Thyroid gland (tissue), 4 donors: ENCODE measurements around the gene IDH3G. TPM values are rescaled to one million over a fixed set of nuclear protein-coding genes. Genes with fewer than 3 reads are reported as not detected.

ENCODE experiments used
- DNase-seq, 2 donors: peaks; one replicate each; pipeline ENCODE4 v3.0.0-alpha.2; 2019
- H3K27ac ChIP-seq, 3 donors: fragments of 200-600 bp; sonication (generic); 1 replicate in 2 of 3; 2 replicates in 1 of 3; pipeline ENCODE4 v1.5.1; 2016 to 2019; ENCODE audit warnings: mild to moderate bottlenecking in 1 of 3, moderate library complexity in 1 of 3
- H3K27me3 ChIP-seq: fragments of 200-600 bp; sonication (generic); one replicate; pipeline ENCODE4 v1.5.1; 2019
- H3K36me3 ChIP-seq, 2 donors: fragments of 200-600 bp; sonication (generic); one replicate each; pipeline ENCODE4 v1.5.1; 2016 to 2019
- H3K4me1 ChIP-seq, 2 donors: fragments of 200-600 bp; sonication (generic); one replicate each; pipeline ENCODE4 v1.5.1; 2017 to 2019
- H3K4me3 ChIP-seq, 3 donors: fragments of 200-600 bp; sonication (generic); replicated peaks in 1 of 3; 1 replicate in 2 of 3; 2 replicates in 1 of 3; pipeline ENCODE4 v1.5.1; 2016; ENCODE audit warnings: mild to moderate bottlenecking in 1 of 3
- H3K9me3 ChIP-seq: fragments of 200-600 bp; sonication (generic); one replicate; pipeline ENCODE4 v1.5.1; 2017
- POLR2A ChIP-seq, 2 donors: fragments of 450-650 bp; IDR thresholded peaks; one replicate each; pipeline ENCODE4 v1.6.1; 2017; ENCODE audit warnings: antibody characterized with exemption in 2 of 2, mild to moderate bottlenecking in 2 of 2, moderate library complexity in 1 of 2
- WGBS, 2 donors: methylation state at CpG; one replicate each; pipeline ENCODE4 v1.1.5; 2017; 5-methylcytosine and 5-hydroxymethylcytosine counted together
- intact Hi-C: fragments of 100-400 bp; cut with DNase I; formaldehyde crosslinking; loops from one replicate; pipeline ENCODE4 v1.15.1; 2023
- total RNA-seq, 4 donors: library from RNA; depleted of rRNA; stranded (reverse); fragments of >200 nt; gene quantifications; one replicate each; pipeline ENCODE4 v1.2.3, GENCODE V29; 2016
- TF ChIP-seq, protein P1 (sequence below), 6 experiments: fragments of 200-600 bp in 3 of 6; fragments of 450-650 bp in 3 of 6; sonication (generic) in 3 of 6; IDR thresholded peaks; one replicate each; pipeline ENCODE4 v1.5.1; 2016 to 2019; ENCODE audit warnings: antibody characterized with exemption in 6 of 6, mild to moderate bottlenecking in 2 of 6, inconsistent platforms in 1 of 6, moderate library complexity in 1 of 6

The IDH3G gene
- total RNA-seq, 4 donors from 2014 or later: 77.7 to 148 (median 115) TPM

DNA sequence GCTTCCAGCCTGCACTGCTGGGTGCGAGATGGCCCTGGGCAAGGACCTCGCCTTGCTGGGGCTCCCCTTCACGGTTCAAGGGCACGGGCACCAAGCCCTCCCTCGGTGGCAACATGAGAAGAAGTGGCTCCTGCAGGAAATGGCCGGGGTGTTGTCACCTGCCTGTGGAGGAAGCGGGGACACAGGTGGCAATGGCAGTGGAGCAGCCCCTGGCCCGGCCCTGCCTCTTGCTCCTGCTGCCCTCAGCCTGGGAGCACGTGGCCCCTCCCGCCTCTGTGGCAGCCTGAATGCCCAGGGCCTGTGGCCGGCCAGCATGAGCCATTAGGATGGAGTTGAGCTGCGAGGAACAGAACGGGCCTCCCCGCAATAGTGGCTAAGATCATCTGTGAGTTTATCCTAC is 52.7 kb downstream of the IDH3G start:
- H3K9me3 ChIP-seq: no peaks in the 10 kb centered on the region
- no peak for TF ChIP-seq POLR2A (IDR thresholded peaks at IDR 0.05)
- TF ChIP-seq, protein P1, sequence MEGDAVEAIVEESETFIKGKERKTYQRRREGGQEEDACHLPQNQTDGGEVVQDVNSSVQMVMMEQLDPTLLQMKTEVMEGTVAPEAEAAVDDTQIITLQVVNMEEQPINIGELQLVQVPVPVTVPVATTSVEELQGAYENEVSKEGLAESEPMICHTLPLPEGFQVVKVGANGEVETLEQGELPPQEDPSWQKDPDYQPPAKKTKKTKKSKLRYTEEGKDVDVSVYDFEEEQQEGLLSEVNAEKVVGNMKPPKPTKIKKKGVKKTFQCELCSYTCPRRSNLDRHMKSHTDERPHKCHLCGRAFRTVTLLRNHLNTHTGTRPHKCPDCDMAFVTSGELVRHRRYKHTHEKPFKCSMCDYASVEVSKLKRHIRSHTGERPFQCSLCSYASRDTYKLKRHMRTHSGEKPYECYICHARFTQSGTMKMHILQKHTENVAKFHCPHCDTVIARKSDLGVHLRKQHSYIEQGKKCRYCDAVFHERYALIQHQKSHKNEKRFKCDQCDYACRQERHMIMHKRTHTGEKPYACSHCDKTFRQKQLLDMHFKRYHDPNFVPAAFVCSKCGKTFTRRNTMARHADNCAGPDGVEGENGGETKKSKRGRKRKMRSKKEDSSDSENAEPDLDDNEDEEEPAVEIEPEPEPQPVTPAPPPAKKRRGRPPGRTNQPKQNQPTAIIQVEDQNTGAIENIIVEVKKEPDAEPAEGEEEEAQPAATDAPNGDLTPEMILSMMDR (IDR thresholded peaks at IDR 0.05): no peak
- H3K27ac ChIP-seq: no peak overlapping the region

DNA sequence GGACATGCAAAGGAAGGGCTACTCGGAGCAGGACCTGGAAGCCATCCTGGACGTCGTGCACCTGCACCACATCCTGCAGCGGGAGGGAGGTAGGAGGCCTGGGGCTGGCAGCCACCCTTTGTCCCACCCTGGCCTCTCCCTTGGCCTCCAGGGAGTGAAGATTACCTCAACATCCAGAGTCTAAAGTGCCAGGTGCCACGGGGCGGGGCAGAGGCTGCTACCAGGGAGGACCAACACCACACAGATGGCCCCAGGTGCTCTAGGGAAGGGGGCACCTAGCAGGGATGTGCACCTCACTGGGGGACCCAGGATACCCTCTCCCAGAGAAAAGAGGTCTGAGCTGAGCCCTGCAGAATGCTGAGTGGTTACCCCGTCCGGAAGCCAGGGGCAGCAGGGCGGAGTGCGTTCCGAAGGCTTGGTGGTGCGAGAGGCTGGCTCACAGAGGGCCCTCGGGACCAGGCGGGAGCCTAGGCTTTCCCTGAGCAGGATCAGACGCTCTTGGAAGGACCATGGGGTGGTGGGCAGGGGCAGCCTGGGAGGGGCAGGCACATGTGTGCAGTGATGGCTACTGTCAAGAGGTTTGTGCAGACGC is 53.4 kb downstream of the IDH3G start:
- peaks cover 0 to 3% of the 10 kb centered on the region in 2 donors for H3K36me3 ChIP-seq
- intact Hi-C loops: no loop called here

More for the DNA sequence above, 52.7 kb downstream of the IDH3G start:
- Histone ChIP-seq H3K4me3 (no peak overlapping the region), H3K4me1 (peaks cover 0 to 4% of the 10 kb centered on the region in 2 donors), H3K36me3 (peaks cover 0 to 3% of the 10 kb centered on the region in 2 donors), H3K27me3 (no peaks in the 10 kb centered on the region)
- no peak for DNase-seq
- intact Hi-C loops: no loop called here
- WGBS, 2 donors: 100% methylated on average over 2 of the region's 14 CpGs; no CpG with 5 or more reads in 1 of the 2 donors

DNA sequence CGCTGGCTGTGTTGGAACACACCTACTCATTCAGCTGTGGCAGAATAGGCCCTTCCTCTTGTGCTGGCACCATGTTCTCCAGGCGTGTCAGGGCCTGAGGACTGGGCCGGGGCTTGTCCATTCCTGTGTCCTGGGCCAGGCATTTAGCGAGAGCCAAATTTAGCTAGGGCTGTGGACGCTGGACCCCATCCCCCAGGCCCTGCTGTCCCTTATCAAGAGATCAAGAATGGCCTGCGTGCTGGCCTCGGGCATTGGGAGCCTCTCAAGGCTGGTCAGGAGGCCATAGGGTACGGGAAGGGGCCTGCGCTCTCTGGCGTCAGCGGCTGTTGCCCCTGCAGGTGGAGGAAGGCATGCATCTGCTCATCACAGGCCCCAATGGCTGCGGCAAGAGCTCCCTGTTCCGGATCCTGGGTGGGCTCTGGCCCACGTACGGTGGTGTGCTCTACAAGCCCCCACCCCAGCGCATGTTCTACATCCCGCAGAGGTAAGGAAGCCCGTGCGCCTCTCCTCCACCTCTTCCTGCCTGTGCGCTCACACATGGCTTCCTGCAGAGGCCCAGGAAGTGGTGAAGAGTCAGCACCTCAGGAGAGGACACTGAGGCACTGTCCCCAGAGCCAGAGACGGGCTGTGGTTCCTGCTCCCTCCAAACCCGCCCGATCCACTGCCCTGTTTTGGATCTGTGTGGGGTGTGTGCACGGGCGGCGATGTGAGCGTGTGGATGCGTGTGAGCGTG is 54.3 kb downstream of the IDH3G start:
- WGBS, 2 donors: 93% methylated on average over 16 of the region's 29 CpGs; no CpG with 5 or more reads in 1 of the 2 donors
- no peak for DNase-seq
- H3K4me3 ChIP-seq: no peak overlapping the region

More for the DNA sequence above, 53.4 kb downstream of the IDH3G start:
- Histone ChIP-seq H3K27ac (no peak overlapping the region), H3K9me3 (no peaks in the 10 kb centered on the region), H3K4me3 (no peak overlapping the region), H3K4me1 (peaks cover 0 to 4% of the 10 kb centered on the region in 2 donors), H3K27me3 (no peaks in the 10 kb centered on the region)
- TF ChIP-seq, protein P1 (IDR thresholded peaks at IDR 0.05): no peak
- TF ChIP-seq POLR2A (IDR thresholded peaks at IDR 0.05): no peak
- DNase-seq: no peak
- WGBS, 2 donors: 67 to 89% methylated on average over 1 to 5 of the region's 16 CpGs

DNA sequence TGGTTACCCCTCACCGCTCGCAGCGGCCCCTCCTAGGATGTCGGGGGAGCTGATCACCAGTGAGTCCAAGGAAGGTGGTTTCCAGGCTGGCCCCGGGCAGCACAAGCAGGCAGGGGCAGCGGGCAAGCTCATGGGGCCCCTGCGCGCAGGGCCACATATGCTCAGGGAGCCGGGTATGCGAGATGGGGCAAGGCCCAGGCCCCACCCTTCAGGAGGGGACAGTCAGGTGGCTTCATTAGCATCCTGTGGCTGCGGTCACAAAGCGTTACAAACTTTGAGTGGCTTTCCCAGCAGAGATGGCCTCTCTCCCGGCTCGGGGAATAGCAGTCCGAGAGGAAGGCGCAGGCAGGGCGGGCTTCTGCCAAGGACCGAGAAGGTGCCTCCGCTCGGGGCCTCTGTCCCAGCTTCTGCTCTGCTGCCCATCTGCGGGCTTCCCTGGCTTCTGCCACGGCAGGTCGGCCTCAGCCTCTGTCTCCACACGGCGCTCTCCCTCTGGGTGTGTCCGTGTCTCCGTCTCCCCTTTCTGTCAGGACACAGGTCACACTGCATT is 56.0 kb downstream of the IDH3G start:
- Histone ChIP-seq H3K27ac (no peak overlapping the region), H3K36me3 (peaks cover 0 to 3% of the 10 kb centered on the region in 2 donors), H3K9me3 (no peaks in the 10 kb centered on the region), H3K4me3 (no peak overlapping the region), H3K27me3 (no peaks in the 10 kb centered on the region), H3K4me1 (no peaks in the 10 kb centered on the region)
- DNase-seq: no peak
- WGBS, 2 donors: 90 to 100% methylated on average over 3 to 21 of the region's 27 CpGs
- intact Hi-C loops: no loop called here
- TF ChIP-seq POLR2A (IDR thresholded peaks at IDR 0.05): no peak
- TF ChIP-seq, protein P1 (IDR thresholded peaks at IDR 0.05): no peak

More for the DNA sequence above, 54.3 kb downstream of the IDH3G start:
- Histone ChIP-seq H3K9me3 (no peaks in the 10 kb centered on the region), H3K27ac (no peak overlapping the region), H3K4me1 (peaks cover 0 to 4% of the 10 kb centered on the region in 2 donors), H3K36me3 (peaks cover 0 to 3% of the 10 kb centered on the region in 2 donors), H3K27me3 (no peaks in the 10 kb centered on the region)
- intact Hi-C loops: no loop called here
- TF ChIP-seq, protein P1 (IDR thresholded peaks at IDR 0.05): no peak
- no peak for TF ChIP-seq POLR2A (IDR thresholded peaks at IDR 0.05)
